Endodermal cell (in vitro differentiated cells): Measurements from ENCODE around the gene SNX14. TPM values are rescaled to one million over a fixed set of nuclear protein-coding genes. Genes with fewer than 3 reads are reported as not detected.

Experiments used
- DNase-seq: peaks from one replicate; pipeline ENCODE4 v3.0.0-alpha.2; 2017
- H3K27ac ChIP-seq: 2 replicates; pipeline ENCODE4 v1.5.1; 2013; ENCODE audit warnings: mild to moderate bottlenecking, low read depth, low read length, moderate library complexity
- H3K27me3 ChIP-seq: 2 replicates; pipeline ENCODE4 v1.6.1; 2013; ENCODE audit warnings: mild to moderate bottlenecking, low read length, moderate library complexity; ENCODE audit not compliant: insufficient read depth, control insufficient read depth, poor library complexity, severe bottlenecking
- H3K36me3 ChIP-seq: 2 replicates; pipeline ENCODE4 v1.7.0; 2013; ENCODE audit warnings: mild to moderate bottlenecking, low read length, moderate library complexity; ENCODE audit not compliant: control insufficient read depth, insufficient read depth
- H3K4me1 ChIP-seq: one replicate; pipeline ENCODE4 v1.7.0; 2013; ENCODE audit warnings: low read length; ENCODE audit not compliant: control insufficient read depth, insufficient read depth
- H3K4me3 ChIP-seq: 2 replicates; pipeline ENCODE4 v1.5.1; 2013; ENCODE audit warnings: mild to moderate bottlenecking, low read length, moderate library complexity
- H3K9ac ChIP-seq: 2 replicates; pipeline ENCODE4 v1.6.1; 2013; ENCODE audit warnings: mild to moderate bottlenecking, low read length, moderate library complexity; ENCODE audit not compliant: poor library complexity, severe bottlenecking; ENCODE audit errors: extremely low read depth
- H3K9me3 ChIP-seq: 2 replicates; pipeline ENCODE4 v1.6.1; 2013; ENCODE audit warnings: mild to moderate bottlenecking, low read length, moderate library complexity; ENCODE audit not compliant: control insufficient read depth
- H3K27ac Mint-ChIP-seq: 2 replicates; pipeline ENCODE4 v1.8.0; 2020; ENCODE audit warnings: mixed read lengths
- H3K27me3 Mint-ChIP-seq: 2 replicates; pipeline ENCODE4 v1.8.0; 2021; ENCODE audit warnings: mild to moderate bottlenecking, mixed read lengths; ENCODE audit not compliant: insufficient read depth
- H3K36me3 Mint-ChIP-seq: 2 replicates; pipeline ENCODE4 v1.8.0; 2020; ENCODE audit warnings: low read depth, mixed read lengths
- H3K4me1 Mint-ChIP-seq: 2 replicates; pipeline ENCODE4 v1.8.0; 2020; ENCODE audit warnings: mixed read lengths
- H3K4me3 Mint-ChIP-seq: 2 replicates; pipeline ENCODE4 v1.8.0; 2020; ENCODE audit warnings: mild to moderate bottlenecking, moderate library complexity, mixed read lengths
- H3K9me3 Mint-ChIP-seq: 2 replicates; pipeline ENCODE4 v1.8.0; 2020; ENCODE audit warnings: mild to moderate bottlenecking, mixed read lengths
- CTCF ChIP-seq: fragments of 200-600 bp; sonication (generic); conservative IDR thresholded peaks from 2 replicates; pipeline ENCODE4 v1.5.0; 2021; ENCODE audit warnings: antibody characterized with exemption, mild to moderate bottlenecking
- WGBS, 2 experiments: methylation state at CpG; one replicate each; pipeline versions ENCODE4 v1.1.5 to v1.1.7; 2013; ENCODE audit warnings: missing lambda C conversion rate in 2 of 2, mixed read lengths in 1 of 2; ENCODE audit not compliant: insufficient coverage in 1 of 2, insufficient read length in 1 of 2; 5-methylcytosine and 5-hydroxymethylcytosine counted together
- total RNA-seq, 2 donors: library from RNA; stranded (reverse); fragmentation: NEBNext Ultra II Directional in 1 of 2; extraction: Animal tissue kit (Norgen Biotek cat#: 25700) in 1 of 2; gene quantifications; 2 replicates in 1 of 2; 3 replicates in 1 of 2; pipeline ENCODE4 v1.2.1, GENCODE V29; 2021

SNX14 gene
- total RNA-seq, 2 donors from 2014 or later, result 61.3 to 69.6 TPM

GRCh38 chr6:85580878-85581267 lies 12.8 kb downstream of the SNX14 start:
- peaks cover 25% of the 10 kb centered on the region for H3K4me1 Mint-ChIP-seq
- TF ChIP-seq CTCF, result peak; percentile 46
- H3K27ac ChIP-seq, result no peak overlapping the region
- peaks cover 15% of the 10 kb centered on the region for H3K9me3 ChIP-seq
- peak; percentile 73 for DNase-seq
- peaks cover 42% of the 10 kb centered on the region for H3K9me3 Mint-ChIP-seq
- H3K27me3 Mint-ChIP-seq, result no peaks in the 10 kb centered on the region
- no peaks in the 10 kb centered on the region for H3K36me3 ChIP-seq
- no peak overlapping the region for H3K9ac ChIP-seq
- H3K27me3 ChIP-seq, result no peaks in the 10 kb centered on the region
- H3K36me3 Mint-ChIP-seq, result peaks cover 38% of the 10 kb centered on the region
- peaks cover 7% of the 10 kb centered on the region for H3K4me1 ChIP-seq
- peak overlapping the region; percentile 70 for H3K27ac Mint-ChIP-seq
- H3K4me3 ChIP-seq, result peak overlapping the region; percentile 51
- WGBS, 2 experiments, result 86 to 100% methylated on average over 1 of the region's 1 CpG
- H3K4me3 Mint-ChIP-seq, result peak overlapping the region; percentile 28

- Mint-ChIP-seq H3K4me3 (no peak overlapping the region), H3K27ac (peak overlapping the region; percentile 70), H3K9me3 (peaks cover 41% of the 10 kb centered on the region), H3K4me1 (peaks cover 25% of the 10 kb centered on the region), H3K36me3 (peaks cover 33% of the 10 kb centered on the region), H3K27me3 (no peaks in the 10 kb centered on the region)
- no peaks in the 10 kb centered on the region for H3K27me3 ChIP-seq
- WGBS, 2 experiments, result 94 to 100% methylated on average over 3 to 5 of the region's 5 CpGs
- H3K9me3 ChIP-seq, result peaks cover 15% of the 10 kb centered on the region
- H3K27ac ChIP-seq, result no peak overlapping the region
- no peak for TF ChIP-seq CTCF
- no peaks in the 10 kb centered on the region for H3K36me3 ChIP-seq
- H3K4me3 ChIP-seq, result peak overlapping the region; percentile 51
- H3K9ac ChIP-seq, result no peak overlapping the region
- DNase-seq, result no peak
- peaks cover 7% of the 10 kb centered on the region for H3K4me1 ChIP-seq
These were observed 13.4 kb downstream of the SNX14 start for GRCh38 chr6:85580118-85580877.

GRCh38 chr6:85579581-85579980 lies 14.1 kb downstream of the SNX14 start:
- Histone ChIP-seq H3K9ac (no peak overlapping the region), H3K27me3 (no peaks in the 10 kb centered on the region), H3K9me3 (peaks cover 15% of the 10 kb centered on the region), H3K4me1 (peaks cover 7% of the 10 kb centered on the region), H3K27ac (no peak overlapping the region), H3K36me3 (no peaks in the 10 kb centered on the region), H3K4me3 (no peak overlapping the region)
- H3K4me3 Mint-ChIP-seq, result no peak overlapping the region
- no peaks in the 10 kb centered on the region for H3K27me3 Mint-ChIP-seq
- H3K27ac Mint-ChIP-seq, result peak overlapping the region; percentile 70
- DNase-seq, result no peak
- peaks cover 34% of the 10 kb centered on the region for H3K9me3 Mint-ChIP-seq
- 94 to 97% methylated on average over 3 to 4 of the region's 4 CpGs for WGBS, 2 experiments
- peak; percentile 23 for TF ChIP-seq CTCF
- H3K4me1 Mint-ChIP-seq, result peaks cover 25% of the 10 kb centered on the region
- H3K36me3 Mint-ChIP-seq, result peaks cover 27% of the 10 kb centered on the region
